Regular cardiac myocyte (primary cell): ENCODE results near the gene TSPAN9. TPM values are rescaled to one million over a fixed set of nuclear protein-coding genes. Genes with fewer than 3 reads are reported as not detected.

Experiments
- total RNA-seq: library from RNA; depleted of rRNA; stranded (reverse); fragments of >200 nt; gene quantifications from 2 replicates; pipeline ENCODE4 v1.2.3, GENCODE V29; 2014

The TSPAN9 gene, protein sequence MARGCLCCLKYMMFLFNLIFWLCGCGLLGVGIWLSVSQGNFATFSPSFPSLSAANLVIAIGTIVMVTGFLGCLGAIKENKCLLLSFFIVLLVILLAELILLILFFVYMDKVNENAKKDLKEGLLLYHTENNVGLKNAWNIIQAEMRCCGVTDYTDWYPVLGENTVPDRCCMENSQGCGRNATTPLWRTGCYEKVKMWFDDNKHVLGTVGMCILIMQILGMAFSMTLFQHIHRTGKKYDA
- 34.1 and 38.3 TPM in 2 replicates for total RNA-seq

DNA sequence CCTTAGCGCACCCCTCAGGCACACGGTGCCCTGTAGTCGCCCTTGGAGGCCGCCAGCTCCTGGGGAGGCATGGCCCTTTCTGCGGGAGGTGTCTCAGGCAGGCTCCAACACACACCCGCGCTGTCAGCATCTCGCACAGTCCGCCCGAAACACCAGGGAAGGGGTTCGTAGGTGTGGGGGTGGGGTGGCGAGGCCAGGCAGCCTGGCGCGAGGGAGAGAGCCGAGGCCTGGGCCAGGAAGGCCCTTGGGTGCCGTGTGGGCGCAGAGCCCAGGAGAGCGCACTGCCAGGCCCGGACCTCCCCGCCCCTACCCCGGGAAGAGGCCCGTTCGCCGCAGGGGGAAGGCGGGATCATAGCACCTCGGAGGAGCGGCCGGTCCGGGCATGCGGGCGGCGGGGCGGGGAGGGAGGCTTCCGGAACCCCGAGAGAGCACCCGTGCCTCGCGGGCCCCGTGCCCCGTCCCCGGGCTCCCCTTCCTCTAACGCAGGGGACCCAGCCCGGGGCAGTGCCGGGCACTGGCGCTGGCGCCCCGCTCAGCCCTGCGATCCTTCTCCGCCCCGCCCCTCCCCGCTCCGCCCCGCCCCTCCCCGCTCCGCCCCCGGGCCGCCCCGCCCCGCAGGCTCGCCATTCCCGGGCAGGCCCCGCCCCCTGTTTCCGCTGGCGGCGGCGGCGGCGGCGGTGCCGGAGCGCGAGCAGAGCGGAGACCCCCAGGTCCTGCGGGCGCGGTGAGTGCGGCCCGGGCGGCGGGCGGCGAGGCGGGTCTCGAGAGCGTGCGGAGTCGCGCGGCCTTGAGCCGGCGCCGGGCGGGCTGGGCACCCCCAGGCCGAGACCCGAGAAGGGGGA, at the start of gene TSPAN9:
Gene TSPAN9 (plus strand): TSS at position 650 of the 842 bp plus-strand sequence. CDS start 123,815 bp downstream, outside the sequence.

Other genes starting within 250 kb of the TSPAN9 start
- under 0.01 and 0.28 TPM in 2 replicates for gene NRIP2, start 242.3 kb upstream of the TSPAN9 start, total RNA-seq
- not detected in 2 replicates for gene TEX52, start 220.3 kb upstream of the TSPAN9 start, total RNA-seq
- 0.28 and 12.5 TPM in 2 replicates for gene FOXM1, start 200.2 kb upstream of the TSPAN9 start, total RNA-seq
- gene RHNO1, start 200.2 kb upstream of the TSPAN9 start, total RNA-seq: 15.8 and 21.9 TPM in 2 replicates
- 15.7 and 16.9 TPM in 2 replicates for gene TULP3, start 186.5 kb upstream of the TSPAN9 start, total RNA-seq
- 3.4 and 16.7 TPM in 2 replicates for gene TEAD4, start 118.0 kb upstream of the TSPAN9 start, total RNA-seq